Activated CD8-positive, alpha-beta memory T cell treated with anti-CD3 and anti-CD28 coated beads, Interleukin-2, amount 50 U/mL, for 24 hours (primary cell): ENCODE data around the gene OXT.
"Not testable (repeated sequence)": the region's sequence is repeated elsewhere in the genome, so short reads cannot be mapped to it uniquely, and the experiment has no call there.

Experiments used
- DNase-seq: peaks from one replicate; pipeline ENCODE4 v3.0.0-alpha.2; 2020; ENCODE audit errors: extremely low read depth

Gene OXT

DNA sequence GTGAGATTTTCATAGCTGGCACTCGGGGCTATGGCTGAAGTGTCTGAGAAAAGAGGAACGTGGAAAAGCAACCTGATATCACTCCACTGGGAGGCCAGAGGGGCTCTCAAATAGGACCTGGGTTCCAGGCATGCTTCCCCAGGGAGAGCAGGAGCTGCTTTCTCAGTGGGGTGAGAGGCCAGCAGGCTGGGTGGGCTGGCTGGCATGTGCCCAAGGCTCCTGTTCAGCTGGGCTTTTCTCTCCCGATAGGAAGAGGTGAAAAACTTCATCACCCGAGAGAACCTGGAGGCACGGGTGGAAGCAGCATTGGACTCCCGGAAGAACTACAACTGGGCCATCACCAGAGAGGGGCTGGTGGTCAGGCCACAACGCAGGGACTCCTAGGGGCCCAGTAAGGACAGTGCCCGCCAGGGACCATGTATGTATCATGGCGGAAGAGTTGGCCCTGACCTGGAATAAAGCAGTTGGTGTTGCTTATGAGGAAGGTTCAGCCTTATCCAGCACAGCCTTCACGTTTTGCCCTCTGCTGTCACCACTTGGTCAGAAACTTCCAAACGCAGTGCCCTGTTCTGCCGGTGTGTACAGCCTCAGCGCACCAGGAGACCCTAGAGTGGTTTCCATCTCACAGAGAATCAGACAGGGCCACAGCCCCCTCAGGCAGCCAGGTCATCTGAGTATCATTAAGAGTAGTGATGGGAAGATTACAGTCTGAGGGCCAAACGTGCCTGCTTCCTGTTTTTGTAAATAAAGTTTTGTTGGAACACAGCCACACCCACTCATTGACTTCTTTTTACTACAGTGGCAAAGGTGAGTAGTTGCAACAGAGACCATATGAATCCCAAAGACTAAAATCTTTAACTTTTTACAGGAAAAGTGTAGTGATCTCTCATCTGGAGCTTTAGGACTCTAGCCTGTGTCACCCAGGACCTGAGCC, 23.7 kb upstream of the OXT start:
- DNase-seq = no peak

DNA sequence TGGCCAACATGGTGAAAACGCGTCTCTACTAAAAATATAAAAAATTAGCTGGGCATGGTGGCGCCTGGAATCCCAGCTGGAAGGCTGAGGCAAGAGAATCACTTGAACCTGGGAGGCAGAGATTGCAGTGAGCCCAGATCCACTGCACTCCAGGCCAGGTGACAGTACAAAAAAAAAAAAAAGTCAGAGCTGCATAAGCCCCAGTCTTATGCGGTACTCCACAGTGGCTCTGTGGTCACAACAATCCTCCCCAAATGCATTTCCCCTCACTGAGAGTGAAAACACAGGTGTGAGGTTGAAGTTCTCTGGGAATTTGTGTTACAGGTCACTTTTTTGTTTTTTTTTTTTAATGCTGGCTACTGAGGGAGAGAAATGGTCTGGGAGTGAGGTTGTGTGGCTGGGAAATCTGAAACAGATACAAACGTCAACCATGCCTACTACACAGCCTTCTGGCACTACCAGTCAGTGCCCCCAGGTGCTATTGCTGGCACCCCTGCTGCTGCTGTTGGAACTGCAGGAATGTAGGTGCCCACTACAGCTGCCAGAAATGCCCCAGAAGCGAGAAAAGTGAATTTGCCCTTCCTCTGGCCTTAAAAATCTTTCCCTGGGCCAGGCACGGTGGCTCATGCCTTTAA, 19.9 kb upstream of the OXT start:
- no peak for DNase-seq

DNA sequence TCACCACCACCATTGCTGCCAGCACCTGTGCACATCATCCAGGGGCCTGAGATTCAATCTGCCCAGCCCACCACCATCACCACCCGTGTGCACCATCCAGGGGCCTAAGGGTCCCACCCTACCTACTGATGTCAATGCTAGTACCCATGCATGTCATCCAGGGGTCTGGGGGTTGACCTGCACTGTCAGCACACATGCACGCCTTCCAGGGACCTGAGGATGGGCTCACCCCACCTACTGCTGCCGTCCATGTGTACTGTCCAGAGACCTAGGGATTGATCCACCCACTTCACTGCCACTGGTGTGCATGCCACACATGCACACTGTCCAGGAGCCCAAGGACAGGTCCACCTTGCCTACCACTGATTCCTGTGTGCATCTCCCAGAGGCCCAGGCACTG, 11.9 kb upstream of the OXT start:
- no peak for DNase-seq

DNA sequence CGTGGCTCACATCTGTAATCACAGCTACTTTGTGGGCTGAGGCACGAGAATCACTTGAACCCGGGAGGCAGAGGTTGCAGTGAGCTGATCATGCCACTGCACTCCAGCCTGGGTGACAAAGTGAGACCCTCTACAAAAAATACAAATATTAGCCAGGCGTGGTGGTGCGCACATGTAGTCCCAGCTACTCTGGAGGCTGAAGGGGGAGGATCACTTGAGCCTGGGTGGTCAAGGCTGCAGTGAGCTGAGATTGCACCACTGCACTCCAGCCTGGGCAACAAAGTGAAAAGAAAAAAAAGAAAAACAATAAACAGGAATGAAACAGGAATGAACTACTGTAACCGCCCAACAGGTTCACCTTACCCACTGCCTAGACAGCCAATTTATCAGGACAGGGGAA, 7.3 kb upstream of the OXT start:
- not testable (repeated sequence) for DNase-seq

DNA sequence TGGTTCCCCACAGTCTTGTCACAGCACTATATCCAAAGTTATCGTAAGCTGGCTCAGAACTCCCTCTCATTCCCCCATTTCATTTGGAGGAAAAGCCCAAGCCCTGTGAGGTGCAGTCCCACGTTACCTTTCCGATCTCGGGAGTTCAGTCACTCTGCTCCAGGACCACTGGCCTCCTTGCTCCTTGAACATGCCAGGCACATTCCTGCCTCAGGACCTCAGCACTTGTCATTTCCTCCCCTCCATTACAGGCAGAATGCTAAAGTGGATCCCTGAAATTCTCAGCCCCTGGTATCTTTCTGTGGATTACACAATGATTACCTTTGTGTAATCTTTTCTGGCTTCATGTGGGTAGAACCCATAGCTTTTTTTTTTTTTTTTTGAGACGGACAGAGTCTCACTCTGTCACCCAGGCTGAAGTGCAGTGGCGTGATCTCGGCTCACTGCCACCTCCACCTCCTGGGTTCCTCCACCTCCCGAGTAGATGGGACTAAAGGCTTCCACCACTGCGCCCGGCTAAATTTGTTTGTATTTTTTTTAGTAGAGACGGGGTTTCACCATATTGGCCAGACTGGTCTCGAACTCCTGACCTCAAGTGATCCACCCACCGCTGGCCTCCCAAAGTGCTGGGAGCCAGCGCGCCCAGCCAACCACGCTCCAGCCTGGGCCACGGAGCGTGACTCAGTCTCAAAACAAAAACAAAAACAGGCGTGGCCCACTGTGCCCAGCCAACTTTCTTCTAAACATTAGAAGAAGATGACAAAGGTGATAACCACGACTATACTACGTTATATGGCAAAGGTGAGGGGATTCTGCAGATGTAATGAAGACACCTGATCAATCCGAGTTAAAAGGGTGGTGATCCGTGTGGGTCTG, 4.0 kb upstream of the OXT start:
- no peak for DNase-seq

DNA sequence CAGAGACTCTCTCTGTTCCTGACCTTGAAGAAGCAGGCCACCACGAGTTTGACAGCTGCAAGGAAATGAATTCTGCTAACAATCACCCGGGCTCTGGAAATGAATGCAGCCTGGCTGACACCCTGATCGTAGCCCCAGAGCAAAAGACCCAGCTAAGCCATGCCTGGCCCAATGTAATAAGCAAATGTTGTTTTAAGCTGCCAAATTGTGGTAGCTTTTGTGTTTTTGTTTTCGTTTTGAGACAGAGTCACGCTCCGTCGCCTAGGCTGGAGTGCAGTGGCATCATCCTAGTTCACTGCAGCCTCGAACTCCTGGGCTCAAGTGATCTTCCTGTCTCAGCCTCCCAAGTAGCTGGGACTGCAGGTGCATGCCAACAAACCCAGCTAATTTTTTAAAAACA, 3.3 kb upstream of the OXT start:
- no peak for DNase-seq

DNA sequence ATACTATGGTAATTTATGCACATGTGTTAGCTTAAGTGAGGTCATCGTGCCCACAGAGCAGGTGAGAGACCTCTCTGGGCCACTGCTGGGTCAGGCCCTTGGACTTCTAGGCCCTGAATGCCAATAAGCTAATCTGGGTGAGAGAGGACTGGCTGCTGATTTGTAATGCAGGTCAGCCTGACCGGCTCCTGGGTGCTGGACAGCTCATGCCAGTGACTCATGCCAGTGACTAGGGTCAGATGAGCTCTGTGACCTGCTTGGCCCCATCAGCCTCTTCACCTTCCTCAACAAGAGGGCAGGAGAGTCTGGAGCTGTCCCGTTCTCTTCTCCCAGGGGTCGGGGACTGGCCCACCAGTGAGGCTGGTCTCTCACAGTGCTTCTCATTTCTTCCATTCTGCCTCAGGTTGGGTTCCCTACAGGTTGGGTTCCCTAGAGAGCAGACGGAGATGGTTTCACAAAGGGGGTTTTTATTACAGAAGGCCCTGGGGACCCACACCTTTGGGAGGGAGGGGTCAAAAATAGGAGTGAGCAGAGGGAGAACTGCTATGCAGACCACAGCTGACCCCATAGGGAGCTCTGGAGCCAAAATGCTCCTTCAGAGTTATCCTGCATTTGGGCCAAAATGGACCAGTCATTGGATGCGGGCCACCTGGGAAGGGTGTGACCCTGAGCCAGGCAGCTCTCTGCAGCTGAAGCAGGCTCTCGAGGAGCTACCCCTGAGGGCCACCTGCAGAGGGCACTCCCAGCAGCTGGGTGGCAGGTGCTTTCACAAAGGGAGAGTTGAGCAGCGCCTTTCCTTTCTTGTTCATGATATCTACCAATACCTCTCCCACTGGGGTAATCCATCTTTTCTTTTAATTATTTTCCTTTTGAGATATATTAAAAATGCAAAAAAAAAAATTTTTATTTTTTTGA, 2.2 kb upstream of the OXT start:
- DNase-seq = no peak

DNA sequence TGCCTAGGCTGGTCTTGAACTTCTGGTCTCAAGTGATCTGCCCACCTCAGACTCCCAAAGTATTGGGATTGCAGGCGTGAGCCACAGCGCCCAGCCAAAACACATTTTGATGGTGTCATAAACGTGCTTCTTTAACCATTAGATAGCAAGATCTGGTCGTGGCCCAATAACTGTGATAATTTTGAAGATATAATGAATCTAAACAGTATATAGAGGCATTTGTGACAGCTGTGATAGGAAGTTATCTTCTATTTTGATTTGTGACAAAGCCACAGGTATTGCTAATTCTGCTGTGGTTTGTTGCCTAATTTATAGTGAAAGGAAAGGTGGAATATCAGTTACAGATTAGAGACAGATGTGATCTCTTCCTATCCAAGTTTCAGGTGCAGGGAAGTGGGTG, 695 bp upstream of the OXT start:
- DNase-seq = no peak

DNA sequence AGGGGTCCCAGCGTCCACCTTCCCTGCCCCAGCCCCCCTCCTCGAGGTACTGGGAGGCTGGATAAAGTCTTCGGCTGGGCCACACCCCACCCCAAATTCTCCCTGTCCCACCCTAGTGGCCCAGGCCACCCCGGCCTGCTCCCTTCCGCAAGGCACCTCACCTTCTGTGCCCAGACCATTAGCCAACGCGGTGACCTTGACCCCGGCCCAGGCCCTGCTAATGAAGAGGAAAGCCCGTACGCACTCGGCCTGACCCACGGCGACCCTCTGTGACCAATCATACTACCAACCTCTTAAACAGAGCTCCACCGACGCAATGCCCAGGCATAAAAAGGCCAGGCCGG, 182 bp upstream of the OXT start:
- DNase-seq = no peak

DNA sequence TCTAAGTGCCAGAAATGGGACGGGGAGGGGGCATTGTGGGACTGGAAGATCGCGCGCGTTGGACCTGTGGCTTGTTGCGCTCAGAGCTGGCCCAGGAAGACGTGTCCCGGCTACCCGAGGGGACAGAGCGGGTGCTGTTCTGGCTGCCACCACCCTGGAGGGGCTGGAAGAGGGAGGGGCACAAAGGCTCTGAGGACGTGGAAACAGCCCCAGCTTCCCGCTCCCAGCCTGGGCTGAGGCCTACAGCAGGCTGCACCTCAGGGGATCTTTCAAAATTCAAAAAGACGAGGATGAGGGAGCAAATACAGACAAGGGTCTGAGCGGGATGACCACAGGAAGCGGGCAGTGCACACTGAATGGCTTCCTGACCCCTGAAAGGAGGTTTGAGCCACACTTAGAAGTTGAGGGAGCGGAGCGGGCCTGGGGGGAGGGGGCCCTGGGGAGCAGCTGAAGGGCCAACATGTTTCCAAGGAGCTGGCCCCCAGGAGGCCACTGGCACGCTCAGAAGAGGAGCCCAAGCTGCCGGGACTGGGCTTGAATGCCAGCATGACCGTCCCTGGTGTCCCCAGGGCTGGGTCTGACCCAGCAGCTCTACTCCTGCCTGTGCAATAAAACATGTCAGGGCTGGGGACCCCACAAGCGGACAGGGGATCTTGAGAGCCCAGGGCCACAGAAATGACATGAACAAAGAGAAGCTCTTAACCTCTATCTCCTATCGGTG, 1.3 kb downstream of the OXT start:
- no peak for DNase-seq

DNA sequence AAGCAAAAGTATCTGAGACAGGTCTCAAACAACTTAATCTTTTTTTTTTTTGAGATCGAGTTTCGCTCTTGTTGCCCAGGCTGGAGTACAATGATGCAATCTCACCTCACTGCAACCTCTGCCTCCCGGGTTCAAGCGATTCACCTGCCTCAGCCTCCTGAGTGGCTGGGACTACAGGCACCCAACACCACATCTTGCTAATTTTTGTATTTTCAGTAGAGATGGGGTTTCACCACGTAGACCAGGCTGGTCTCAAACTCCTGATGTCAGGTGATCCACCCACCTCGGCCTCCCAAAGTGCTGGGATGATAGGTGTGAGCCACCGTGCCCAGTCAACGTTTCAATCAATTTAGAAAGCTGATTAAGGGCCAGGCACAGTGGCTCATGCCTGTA, 1.8 kb downstream of the OXT start:
- not testable (repeated sequence) for DNase-seq

DNA sequence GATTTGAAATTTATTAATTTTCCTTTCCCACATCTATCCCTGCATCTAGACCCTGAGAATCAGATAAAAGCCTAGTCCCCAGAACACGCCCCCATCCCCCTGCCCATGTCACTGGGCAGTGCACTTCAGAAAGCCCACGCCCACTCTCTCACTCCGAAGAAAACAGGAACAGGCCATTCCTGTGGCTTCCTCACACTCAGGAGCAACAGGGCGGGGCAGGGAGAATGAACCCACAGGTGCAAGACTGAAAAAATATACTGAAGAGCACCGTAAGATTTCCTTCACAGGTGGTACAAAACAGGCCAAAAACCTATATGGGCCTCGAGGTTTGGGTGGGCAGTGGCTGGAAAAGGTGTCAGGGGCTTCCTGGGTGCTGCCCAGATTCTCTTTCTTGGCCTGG, 3.4 kb downstream of the OXT start:
- no peak for DNase-seq

DNA sequence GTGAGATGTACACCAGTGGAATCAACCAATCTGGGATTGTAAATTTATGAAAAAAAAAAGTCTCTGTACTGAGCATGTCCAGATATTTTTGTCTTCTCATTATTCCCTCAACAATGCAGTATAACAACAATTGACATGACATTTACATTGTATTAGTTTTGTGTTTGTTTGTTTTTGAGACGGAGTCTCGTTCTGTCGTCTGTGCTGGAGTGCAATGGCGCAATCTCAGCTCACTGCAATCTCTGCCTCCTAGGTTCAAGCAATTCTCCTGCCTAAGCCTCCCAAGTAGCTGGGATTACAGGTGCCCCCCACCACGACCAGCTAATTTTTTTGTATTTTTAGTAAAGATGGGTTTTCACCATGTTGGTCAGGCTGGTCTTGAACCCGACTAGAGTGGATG, 3.9 kb downstream of the OXT start:
- DNase-seq = not testable (repeated sequence)

DNA sequence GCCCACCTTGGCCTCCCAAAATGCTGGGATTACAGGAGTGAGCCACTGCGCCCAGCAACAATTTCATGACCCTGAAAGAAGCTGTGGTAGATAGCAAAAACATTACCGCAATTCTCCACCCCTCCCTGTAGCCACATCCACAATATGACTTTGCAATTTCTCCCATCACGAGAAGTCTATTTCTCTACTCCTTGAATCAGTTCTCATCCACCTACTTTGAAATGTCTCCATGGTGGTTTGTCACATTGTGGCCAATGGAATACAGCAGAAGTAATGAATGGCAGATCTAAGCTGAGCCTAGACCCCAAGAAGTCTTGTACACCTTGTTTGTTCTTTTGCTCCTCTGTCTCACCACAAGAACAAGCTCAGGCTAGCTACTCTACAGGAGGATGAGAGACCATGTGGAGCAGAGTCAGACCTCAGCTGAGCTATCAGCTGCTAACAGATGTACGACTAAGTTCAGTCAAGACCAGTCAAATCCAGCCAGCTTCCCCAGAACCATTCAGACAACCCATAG, 6.3 kb downstream of the OXT start:
- DNase-seq = no peak

DNA sequence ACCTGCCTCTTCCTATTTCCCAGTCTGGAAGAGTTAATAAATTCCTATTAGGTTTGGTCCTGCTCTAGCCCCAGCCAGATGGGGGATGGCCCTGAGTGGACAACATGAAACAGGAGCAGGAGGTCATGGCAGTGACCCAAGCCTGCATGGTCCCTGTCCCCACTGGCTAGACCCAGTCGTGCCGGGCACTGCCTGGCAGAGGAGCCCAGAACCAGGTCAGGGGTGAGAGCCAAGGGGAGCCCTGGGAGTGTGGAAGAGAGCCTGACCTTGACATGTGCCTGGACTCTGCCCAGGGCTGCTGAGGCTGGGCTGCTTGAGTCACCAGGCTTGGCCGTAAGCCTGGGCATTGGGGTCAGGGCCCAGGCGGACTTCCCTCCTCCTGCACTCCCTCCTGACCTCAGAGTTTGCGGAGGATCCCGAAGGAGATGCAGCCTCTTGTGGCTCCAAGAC, 9.5 kb downstream of the OXT start:
- DNase-seq = no peak

DNA sequence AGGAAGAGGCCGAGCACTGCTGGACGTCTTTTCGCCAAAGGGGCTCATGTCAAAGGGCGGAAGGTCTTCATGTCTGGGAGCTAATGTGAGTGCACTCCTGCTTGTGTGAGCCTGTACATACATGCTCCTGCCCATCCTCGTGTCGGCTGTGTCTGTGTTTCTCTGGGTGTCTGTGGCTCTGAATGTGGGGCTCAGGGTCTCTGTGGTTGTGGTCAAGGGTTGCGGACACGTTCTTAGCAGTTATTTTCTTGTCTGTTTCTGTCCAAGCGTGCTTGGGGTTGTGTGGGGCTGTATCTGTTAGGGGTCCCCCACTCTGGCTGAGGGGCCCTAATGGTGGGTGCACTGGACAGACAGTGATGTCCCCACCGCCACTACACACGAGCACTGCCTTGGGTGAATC, 10.2 kb downstream of the OXT start:
- DNase-seq = no peak

DNA sequence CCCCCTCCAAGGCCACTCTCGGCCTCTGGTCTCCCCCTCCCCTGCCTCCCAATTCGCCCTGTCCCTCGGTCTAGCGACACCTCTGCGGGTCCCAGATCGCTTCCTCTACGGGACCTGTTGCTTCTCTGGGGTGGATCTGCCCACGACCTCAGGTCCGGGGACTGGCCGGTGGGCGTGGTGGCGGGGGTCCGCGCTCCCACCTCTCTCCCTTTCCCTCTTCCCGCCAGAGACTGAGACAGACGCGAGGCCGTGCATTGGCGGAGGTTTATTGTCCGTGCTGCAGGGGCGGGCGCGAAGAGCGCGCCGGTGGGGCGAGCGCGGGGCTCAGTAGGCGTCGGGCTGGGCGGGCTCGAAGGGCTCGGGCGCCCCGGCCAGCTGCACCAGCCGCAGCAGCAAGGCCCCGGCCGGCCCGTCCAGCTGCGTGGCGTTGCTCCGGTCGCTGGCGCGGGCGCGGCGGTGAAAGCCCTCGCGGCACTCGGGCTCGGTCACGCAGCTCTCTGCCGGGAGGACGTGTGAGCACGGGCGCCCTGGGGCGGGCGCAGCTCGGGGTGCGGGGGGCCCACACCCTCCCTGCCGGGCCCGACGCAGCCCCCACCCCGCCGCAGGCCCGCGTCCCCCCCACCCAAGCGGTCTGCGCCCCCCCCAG, 11.0 kb downstream of the OXT start:
- no peak for DNase-seq

DNA sequence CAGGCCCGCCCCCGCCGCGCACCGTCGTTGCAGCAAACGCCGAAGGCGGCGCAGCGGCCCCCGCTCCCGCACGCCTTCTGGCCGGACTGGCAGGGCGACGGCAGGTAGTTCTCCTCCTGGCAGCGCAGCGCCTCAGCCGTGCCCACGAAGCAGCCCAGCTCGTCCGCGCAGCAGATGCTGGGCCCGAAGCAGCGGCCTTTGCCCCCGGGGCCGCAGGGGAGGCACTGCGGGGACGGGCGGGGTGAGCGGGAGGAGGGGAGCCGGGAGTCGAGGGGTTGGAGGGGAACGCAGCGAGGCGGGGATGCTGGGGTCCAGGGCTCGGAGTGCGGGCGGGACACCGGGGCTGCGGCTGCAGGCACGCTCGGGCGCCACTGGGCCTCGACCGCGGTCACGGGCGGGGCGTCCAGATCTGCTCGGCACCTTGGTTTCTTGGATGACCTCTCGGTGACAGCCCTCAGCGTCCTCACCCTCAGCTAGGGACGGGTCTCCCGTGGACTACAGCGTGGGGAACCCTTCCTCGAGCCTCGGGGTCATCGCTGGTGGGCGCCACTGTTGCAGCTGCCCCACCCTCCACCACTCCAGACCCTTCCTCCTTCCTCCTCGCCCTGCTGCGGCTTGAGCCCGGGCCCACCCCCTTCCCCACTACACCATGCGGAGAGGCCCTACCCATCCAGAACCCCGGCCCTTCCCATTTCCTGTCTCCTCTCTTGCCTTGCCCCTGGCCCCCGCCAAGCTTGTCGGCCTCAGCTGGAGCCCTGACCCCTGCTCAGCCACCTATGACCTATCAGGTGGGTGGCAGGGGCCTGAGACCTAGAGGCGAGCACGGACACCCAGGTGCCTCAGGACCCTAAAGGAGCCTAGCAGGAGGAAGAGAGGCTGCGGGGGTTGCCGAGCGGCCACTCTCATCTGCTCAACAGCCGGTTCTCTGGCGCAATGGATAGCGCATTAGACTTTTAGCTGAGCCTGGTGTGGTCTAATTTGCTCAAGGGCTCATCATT, 11.8 kb downstream of the OXT start:
- DNase-seq = no peak
